ENCODE measurements around the gene TSHZ2.

TSHZ2 gene

GRCh38 chr20:53072923-53073579 lies 100.9 kb downstream of the TSHZ2 start:
- H3K27me3 ChIP-seq (ENCODE audit: insufficient read depth, insufficient read length): no peaks in the 10 kb centered on the region
- no peak for DNase-seq (ENCODE audit: low read depth, low spot score)
- H3K4me1 ChIP-seq (ENCODE audit: insufficient read depth, insufficient read length): no peaks in the 10 kb centered on the region
- H3K36me3 ChIP-seq (ENCODE audit: insufficient read depth, insufficient read length, low read length): no peaks in the 10 kb centered on the region
- H3K9ac ChIP-seq (ENCODE audit: insufficient read length, low read depth): no peak overlapping the region
- TF ChIP-seq YY1 (IDR thresholded peaks at IDR 0.05; ENCODE audit: insufficient read depth, insufficient read length) (no peak), SUZ12 (IDR thresholded peaks at IDR 0.05; ENCODE audit: extremely low read depth, insufficient read depth, insufficient read length) (no peak), ZNF274 (IDR thresholded peaks at IDR 0.05; ENCODE audit: low read depth, low read length) (no peak)
- H3K9me3 ChIP-seq (ENCODE audit: insufficient read depth, low read length): no peaks in the 10 kb centered on the region
- no peak overlapping the region for H3K4me3 ChIP-seq (ENCODE audit: insufficient read length, low read depth)

- DNase-seq (ENCODE audit: low read depth, low spot score): no peak
- no peaks in the 10 kb centered on the region for H3K9me3 ChIP-seq (ENCODE audit: insufficient read depth, low read length)
- H3K27me3 ChIP-seq (ENCODE audit: insufficient read depth, insufficient read length): no peaks in the 10 kb centered on the region
- TF ChIP-seq ZNF274 (IDR thresholded peaks at IDR 0.05; ENCODE audit: low read depth, low read length): no peak
- no peak for TF ChIP-seq SUZ12 (IDR thresholded peaks at IDR 0.05; ENCODE audit: extremely low read depth, insufficient read depth, insufficient read length)
- no peak for TF ChIP-seq YY1 (IDR thresholded peaks at IDR 0.05; ENCODE audit: insufficient read depth, insufficient read length)
- no peak overlapping the region for H3K9ac ChIP-seq (ENCODE audit: insufficient read length, low read depth)
- H3K4me3 ChIP-seq (ENCODE audit: insufficient read length, low read depth): no peak overlapping the region
- no peaks in the 10 kb centered on the region for H3K36me3 ChIP-seq (ENCODE audit: insufficient read depth, insufficient read length, low read length)
- no peaks in the 10 kb centered on the region for H3K4me1 ChIP-seq (ENCODE audit: insufficient read depth, insufficient read length)
These were observed 101.7 kb downstream of the TSHZ2 start for GRCh38 chr20:53073636-53074415.

- TF ChIP-seq ZNF274 (IDR thresholded peaks at IDR 0.05; ENCODE audit: low read depth, low read length): no peak
- no peak for TF ChIP-seq SUZ12 (IDR thresholded peaks at IDR 0.05; ENCODE audit: extremely low read depth, insufficient read depth, insufficient read length)
- TF ChIP-seq YY1 (IDR thresholded peaks at IDR 0.05; ENCODE audit: insufficient read depth, insufficient read length): no peak
- no peaks in the 10 kb centered on the region for H3K9me3 ChIP-seq (ENCODE audit: insufficient read depth, low read length)
- no peaks in the 10 kb centered on the region for H3K36me3 ChIP-seq (ENCODE audit: insufficient read depth, insufficient read length, low read length)
- H3K4me1 ChIP-seq (ENCODE audit: insufficient read depth, insufficient read length): no peaks in the 10 kb centered on the region
- no peaks in the 10 kb centered on the region for H3K27me3 ChIP-seq (ENCODE audit: insufficient read depth, insufficient read length)
- no peak overlapping the region for H3K9ac ChIP-seq (ENCODE audit: insufficient read length, low read depth)
- no peak for DNase-seq (ENCODE audit: low read depth, low spot score)
- H3K4me3 ChIP-seq (ENCODE audit: insufficient read length, low read depth): no peak overlapping the region
These were observed 102.7 kb downstream of the TSHZ2 start for GRCh38 chr20:53074811-53075314.

GRCh38 chr20:53076668-53077067 lies 104.5 kb downstream of the TSHZ2 start:
- TF ChIP-seq SUZ12 (IDR thresholded peaks at IDR 0.05; ENCODE audit: extremely low read depth, insufficient read depth, insufficient read length): no peak
- TF ChIP-seq YY1 (IDR thresholded peaks at IDR 0.05; ENCODE audit: insufficient read depth, insufficient read length): no peak
- no peak for TF ChIP-seq ZNF274 (IDR thresholded peaks at IDR 0.05; ENCODE audit: low read depth, low read length)
- Histone ChIP-seq H3K4me3 (ENCODE audit: insufficient read length, low read depth) (no peak overlapping the region), H3K36me3 (ENCODE audit: insufficient read depth, insufficient read length, low read length) (no peaks in the 10 kb centered on the region), H3K9ac (ENCODE audit: insufficient read length, low read depth) (no peak overlapping the region), H3K9me3 (ENCODE audit: insufficient read depth, low read length) (no peaks in the 10 kb centered on the region), H3K27me3 (ENCODE audit: insufficient read depth, insufficient read length) (no peaks in the 10 kb centered on the region), H3K4me1 (ENCODE audit: insufficient read depth, insufficient read length) (no peaks in the 10 kb centered on the region)
- DNase-seq (ENCODE audit: low read depth, low spot score): no peak

- Histone ChIP-seq H3K4me1 (ENCODE audit: insufficient read depth, insufficient read length) (no peaks in the 10 kb centered on the region), H3K9me3 (ENCODE audit: insufficient read depth, low read length) (no peaks in the 10 kb centered on the region), H3K27me3 (ENCODE audit: insufficient read depth, insufficient read length) (no peaks in the 10 kb centered on the region), H3K36me3 (ENCODE audit: insufficient read depth, insufficient read length, low read length) (no peaks in the 10 kb centered on the region), H3K9ac (ENCODE audit: insufficient read length, low read depth) (no peak overlapping the region), H3K4me3 (ENCODE audit: insufficient read length, low read depth) (no peak overlapping the region)
- no peak for TF ChIP-seq SUZ12 (IDR thresholded peaks at IDR 0.05; ENCODE audit: extremely low read depth, insufficient read depth, insufficient read length)
- TF ChIP-seq YY1 (IDR thresholded peaks at IDR 0.05; ENCODE audit: insufficient read depth, insufficient read length): no peak
- no peak for TF ChIP-seq ZNF274 (IDR thresholded peaks at IDR 0.05; ENCODE audit: low read depth, low read length)
- no peak for DNase-seq (ENCODE audit: low read depth, low spot score)
These were observed 105.4 kb downstream of the TSHZ2 start for GRCh38 chr20:53077373-53078205.

- H3K4me1 ChIP-seq (ENCODE audit: insufficient read depth, insufficient read length): no peaks in the 10 kb centered on the region
- DNase-seq (ENCODE audit: low read depth, low spot score): no peak
- no peak overlapping the region for H3K4me3 ChIP-seq (ENCODE audit: insufficient read length, low read depth)
- no peaks in the 10 kb centered on the region for H3K27me3 ChIP-seq (ENCODE audit: insufficient read depth, insufficient read length)
- H3K9ac ChIP-seq (ENCODE audit: insufficient read length, low read depth): no peak overlapping the region
- TF ChIP-seq ZNF274 (IDR thresholded peaks at IDR 0.05; ENCODE audit: low read depth, low read length) (no peak), SUZ12 (IDR thresholded peaks at IDR 0.05; ENCODE audit: extremely low read depth, insufficient read depth, insufficient read length) (no peak), YY1 (IDR thresholded peaks at IDR 0.05; ENCODE audit: insufficient read depth, insufficient read length) (no peak)
- no peaks in the 10 kb centered on the region for H3K9me3 ChIP-seq (ENCODE audit: insufficient read depth, low read length)
- H3K36me3 ChIP-seq (ENCODE audit: insufficient read depth, insufficient read length, low read length): no peaks in the 10 kb centered on the region
These were observed 106.6 kb downstream of the TSHZ2 start for GRCh38 chr20:53078761-53079160.

Data from NT2/D1 (cell line).